ENCODE results near the gene CPAMD8. TPM values are rescaled to one million over a fixed set of nuclear protein-coding genes. Genes with fewer than 3 reads are reported as not detected.

The CPAMD8 gene
- total and polyA plus RNA-seq, 2 of the 8 experiments (the other 6 are each of a cell fraction or from before 2014, with no cell fraction given) = 6.1 to 9.2 TPM

GRCh38 chr19:16898361-16899015, 128.1 kb downstream of the CPAMD8 start (continued):
- TF ChIP-seq KDM1A (IDR thresholded peaks at IDR 0.05; ENCODE audit: borderline replicate concordance, low read length) = no peak
- no peak for TF ChIP-seq BRCA1 (IDR thresholded peaks at IDR 0.05; ENCODE audit: low read depth, low read length)
- TF ChIP-seq ATF2 (IDR thresholded peaks at IDR 0.05; ENCODE audit: low read length) = no peak
- TF ChIP-seq CBX8 (IDR thresholded peaks at IDR 0.05; ENCODE audit: borderline replicate concordance, low read depth, low read length) = no peak
- TF ChIP-seq CBX5 (IDR thresholded peaks at IDR 0.05; ENCODE audit: low read depth, low read length) = no peak
- no peak for TF ChIP-seq RBBP5 (IDR thresholded peaks at IDR 0.05; ENCODE audit: borderline replicate concordance, low read depth, low read length)
- TF ChIP-seq NANOG (IDR thresholded peaks at IDR 0.05; ENCODE audit: insufficient read depth, low read depth, low read length, poor library complexity, severe bottlenecking) = no peak
- no peak for TF ChIP-seq CREB1 (IDR thresholded peaks at IDR 0.05)
- no peak for TF ChIP-seq POLR2AphosphoS5 (IDR thresholded peaks at IDR 0.05; ENCODE audit: low read depth, low read length)

Data from H1 (cell line).